HG03571 (cell line): Measurements from ENCODE around the gene DYNLL1.

Experiments
- ATAC-seq: cut with Tn5 transposase; IDR thresholded peaks from one replicate; pipeline ENCODE4 v1.9.1; 2021; ENCODE audit not compliant: unreplicated experiment

DYNLL1 gene

GRCh38 chr12:120546050-120546386 is 50.1 kb downstream of the DYNLL1 start:
- ATAC-seq, result no peak
